ENCODE data around the gene PLOD2. TPM values are rescaled to one million over a fixed set of nuclear protein-coding genes. Genes with fewer than 3 reads are reported as not detected.

The PLOD2 gene
- total RNA-seq, 1 donor from 2014 or later = 117 TPM

DNA sequence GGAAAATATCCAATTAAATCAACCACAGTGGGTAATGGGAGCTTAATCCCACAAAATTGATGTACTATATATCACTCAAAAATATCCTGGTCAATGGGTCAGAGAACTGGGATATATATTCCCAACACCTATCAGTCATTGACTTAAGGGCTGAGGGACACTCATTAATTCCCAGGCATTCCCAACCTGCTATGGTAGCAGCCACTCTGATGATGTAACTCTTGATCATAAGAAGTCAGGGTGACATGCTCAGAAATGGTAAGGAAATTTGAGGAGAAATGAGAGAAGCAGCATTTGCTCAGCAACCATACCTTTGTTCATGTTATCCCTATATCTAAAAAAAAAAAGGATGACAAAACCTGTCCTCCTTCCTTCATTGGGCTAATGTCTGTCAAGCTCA lies 3.1 kb upstream of the PLOD2 start:
- Histone ChIP-seq H2AFZ (ENCODE audit: low read depth, low read length) (no peak overlapping the region), H3K4me2 (ENCODE audit: low read length) (peak overlapping the region; percentile 80)

DNA sequence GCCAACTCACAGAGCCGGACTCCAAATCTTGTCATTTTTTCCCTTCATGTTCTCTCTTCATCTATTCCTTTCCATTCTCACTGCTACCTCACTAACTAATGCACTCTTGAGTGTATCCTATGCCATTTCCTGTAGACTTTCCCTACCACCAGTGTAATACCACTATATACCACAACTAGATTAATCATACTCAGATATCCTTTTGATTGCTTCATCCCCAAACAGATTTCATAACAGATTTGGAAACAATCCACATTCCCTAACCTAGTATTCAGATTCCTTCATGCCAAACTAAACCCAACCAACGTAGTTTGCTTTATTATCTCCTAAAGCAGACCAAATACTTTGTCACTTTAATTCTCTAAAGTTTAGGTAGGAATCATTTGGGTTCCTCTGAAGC lies 2.6 kb upstream of the PLOD2 start:
- no peak for TF ChIP-seq EZH2 (IDR thresholded peaks at IDR 0.05; ENCODE audit: insufficient read depth, low read length)
- TF ChIP-seq, protein P1, sequence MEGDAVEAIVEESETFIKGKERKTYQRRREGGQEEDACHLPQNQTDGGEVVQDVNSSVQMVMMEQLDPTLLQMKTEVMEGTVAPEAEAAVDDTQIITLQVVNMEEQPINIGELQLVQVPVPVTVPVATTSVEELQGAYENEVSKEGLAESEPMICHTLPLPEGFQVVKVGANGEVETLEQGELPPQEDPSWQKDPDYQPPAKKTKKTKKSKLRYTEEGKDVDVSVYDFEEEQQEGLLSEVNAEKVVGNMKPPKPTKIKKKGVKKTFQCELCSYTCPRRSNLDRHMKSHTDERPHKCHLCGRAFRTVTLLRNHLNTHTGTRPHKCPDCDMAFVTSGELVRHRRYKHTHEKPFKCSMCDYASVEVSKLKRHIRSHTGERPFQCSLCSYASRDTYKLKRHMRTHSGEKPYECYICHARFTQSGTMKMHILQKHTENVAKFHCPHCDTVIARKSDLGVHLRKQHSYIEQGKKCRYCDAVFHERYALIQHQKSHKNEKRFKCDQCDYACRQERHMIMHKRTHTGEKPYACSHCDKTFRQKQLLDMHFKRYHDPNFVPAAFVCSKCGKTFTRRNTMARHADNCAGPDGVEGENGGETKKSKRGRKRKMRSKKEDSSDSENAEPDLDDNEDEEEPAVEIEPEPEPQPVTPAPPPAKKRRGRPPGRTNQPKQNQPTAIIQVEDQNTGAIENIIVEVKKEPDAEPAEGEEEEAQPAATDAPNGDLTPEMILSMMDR (IDR thresholded peaks at IDR 0.05; ENCODE audit: insufficient read depth, low read depth, low read length) = peak; percentile 44
- Histone ChIP-seq H3K36me3 (ENCODE audit: insufficient read depth, low read length) (no peaks in the 10 kb centered on the region), H3K27ac (ENCODE audit: low read depth, low read length) (peak overlapping the region; percentile 91), H3K9me3 (ENCODE audit: insufficient read depth, low read depth, low read length) (no peaks in the 10 kb centered on the region), H3K27me3 (ENCODE audit: insufficient read depth, low read length) (no peaks in the 10 kb centered on the region), H3K4me1 (ENCODE audit: insufficient read depth, low read length) (peaks cover 52% of the 10 kb centered on the region), H3K4me2 (ENCODE audit: low read length) (peak overlapping the region; percentile 80), H3K4me3 (ENCODE audit: insufficient read depth, low read depth, low read length) (no peak overlapping the region), H3K79me2 (ENCODE audit: insufficient read depth, low read length) (peaks cover 38% of the 10 kb centered on the region), H4K20me1 (ENCODE audit: insufficient read depth, low read length) (peaks cover 15% of the 10 kb centered on the region), H2AFZ (ENCODE audit: low read depth, low read length) (no peak overlapping the region), H3K9ac (ENCODE audit: low read length) (peak overlapping the region; percentile 75)
- Mint-ChIP-seq H3K36me3 (ENCODE audit: low read depth, unreplicated experiment) (no peaks in the 10 kb centered on the region), H3K27ac (ENCODE audit: unreplicated experiment) (no peak overlapping the region), H3K4me1 (ENCODE audit: low read depth, unreplicated experiment) (peaks cover 25% of the 10 kb centered on the region), H3K4me3 (ENCODE audit: unreplicated experiment) (no peak overlapping the region), H3K9me3 (ENCODE audit: unreplicated experiment) (no peaks in the 10 kb centered on the region), H3K27me3 (ENCODE audit: low read depth, unreplicated experiment) (no peaks in the 10 kb centered on the region)
- DNase-seq (ENCODE audit: low read depth) (peak; percentile 97), FAIRE-seq (peak; percentile 99)

More for the DNA sequence above, 3.1 kb upstream of the PLOD2 start:
- no peaks in the 10 kb centered on the region for H3K9me3 ChIP-seq (ENCODE audit: insufficient read depth, low read depth, low read length)
- H3K4me1 ChIP-seq (ENCODE audit: insufficient read depth, low read length) = peaks cover 52% of the 10 kb centered on the region
- H3K36me3 Mint-ChIP-seq (ENCODE audit: low read depth, unreplicated experiment) = no peaks in the 10 kb centered on the region
- H3K36me3 ChIP-seq (ENCODE audit: insufficient read depth, low read length) = no peaks in the 10 kb centered on the region
- H3K27me3 Mint-ChIP-seq (ENCODE audit: low read depth, unreplicated experiment) = no peaks in the 10 kb centered on the region
- peaks cover 10% of the 10 kb centered on the region for H4K20me1 ChIP-seq (ENCODE audit: insufficient read depth, low read length)
- TF ChIP-seq EZH2 (IDR thresholded peaks at IDR 0.05; ENCODE audit: insufficient read depth, low read length) = no peak
- TF ChIP-seq, protein P1 (IDR thresholded peaks at IDR 0.05; ENCODE audit: insufficient read depth, low read depth, low read length) = no peak
- no peaks in the 10 kb centered on the region for H3K9me3 Mint-ChIP-seq (ENCODE audit: unreplicated experiment)
- H3K4me3 Mint-ChIP-seq (ENCODE audit: unreplicated experiment) = no peak overlapping the region
- H3K4me1 Mint-ChIP-seq (ENCODE audit: low read depth, unreplicated experiment) = peaks cover 20% of the 10 kb centered on the region
- no peak overlapping the region for H3K4me3 ChIP-seq (ENCODE audit: insufficient read depth, low read depth, low read length)
- H3K27me3 ChIP-seq (ENCODE audit: insufficient read depth, low read length) = no peaks in the 10 kb centered on the region
- peak overlapping the region; percentile 91 for H3K27ac ChIP-seq (ENCODE audit: low read depth, low read length)
- H3K27ac Mint-ChIP-seq (ENCODE audit: unreplicated experiment) = no peak overlapping the region
- peaks cover 33% of the 10 kb centered on the region for H3K79me2 ChIP-seq (ENCODE audit: insufficient read depth, low read length)
- H3K9ac ChIP-seq (ENCODE audit: low read length) = peak overlapping the region; percentile 75
- FAIRE-seq = no peak
- DNase-seq (ENCODE audit: low read depth) = peak; percentile 53

DNA sequence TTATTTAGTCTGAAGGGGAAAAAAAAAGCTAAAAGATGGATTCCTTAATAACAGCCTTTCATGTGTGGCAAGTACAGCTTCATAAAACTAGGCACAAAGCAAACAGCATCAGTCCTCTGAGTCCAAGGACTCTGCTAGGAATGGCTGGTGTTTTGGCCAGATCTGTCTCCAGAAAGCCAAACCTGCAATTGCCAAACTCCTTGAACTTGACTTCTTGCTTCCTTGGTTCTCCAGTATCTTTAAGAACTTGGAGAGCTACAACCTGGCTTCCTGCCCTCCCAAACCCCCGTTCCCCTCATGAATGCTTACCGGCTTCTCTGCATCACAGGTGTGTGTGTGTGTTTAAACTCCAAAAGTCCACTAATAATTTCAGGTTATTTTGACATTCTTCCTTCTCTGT lies 1.6 kb upstream of the PLOD2 start:
- Histone ChIP-seq H3K36me3 (ENCODE audit: insufficient read depth, low read length) (no peaks in the 10 kb centered on the region), H3K9ac (ENCODE audit: low read length) (peak overlapping the region; percentile 93), H3K9me3 (ENCODE audit: insufficient read depth, low read depth, low read length) (no peaks in the 10 kb centered on the region), H3K79me2 (ENCODE audit: insufficient read depth, low read length) (peaks cover 48% of the 10 kb centered on the region), H4K20me1 (ENCODE audit: insufficient read depth, low read length) (peaks cover 26% of the 10 kb centered on the region), H3K27ac (ENCODE audit: low read depth, low read length) (peak overlapping the region; percentile 87), H2AFZ (ENCODE audit: low read depth, low read length) (no peak overlapping the region), H3K4me3 (ENCODE audit: insufficient read depth, low read depth, low read length) (no peak overlapping the region), H3K4me2 (ENCODE audit: low read length) (peak overlapping the region; percentile 94), H3K27me3 (ENCODE audit: insufficient read depth, low read length) (no peaks in the 10 kb centered on the region), H3K4me1 (ENCODE audit: insufficient read depth, low read length) (peaks cover 52% of the 10 kb centered on the region)
- Mint-ChIP-seq H3K36me3 (ENCODE audit: low read depth, unreplicated experiment) (no peaks in the 10 kb centered on the region), H3K9me3 (ENCODE audit: unreplicated experiment) (no peaks in the 10 kb centered on the region), H3K27ac (ENCODE audit: unreplicated experiment) (no peak overlapping the region), H3K4me3 (ENCODE audit: unreplicated experiment) (no peak overlapping the region), H3K27me3 (ENCODE audit: low read depth, unreplicated experiment) (no peaks in the 10 kb centered on the region), H3K4me1 (ENCODE audit: low read depth, unreplicated experiment) (peaks cover 30% of the 10 kb centered on the region)
- FAIRE-seq = peak; percentile 26
- no peak for TF ChIP-seq EZH2 (IDR thresholded peaks at IDR 0.05; ENCODE audit: insufficient read depth, low read length)
- TF ChIP-seq, protein P1 (IDR thresholded peaks at IDR 0.05; ENCODE audit: insufficient read depth, low read depth, low read length) = no peak
- no peak for DNase-seq (ENCODE audit: low read depth)

Measured in astrocyte (in vitro differentiated cells and primary cell).